GM12873 (cell line): ENCODE results near the gene LHCGR.

Source experiments
- CTCF ChIP-seq: IDR thresholded peaks from 2 replicates; pipeline ENCODE4 v1.5.1; 2012; ENCODE audit warnings: low read depth, mild to moderate bottlenecking, moderate library complexity, low read length, control low read depth; ENCODE audit not compliant: insufficient read depth; ENCODE audit errors: missing control alignments

Gene LHCGR

GRCh38 chr2:48755473-48755872 is at the start of gene LHCGR:
TSS of gene LHCGR (minus strand) at chr2:48755724. CDS start at chr2:48755671, 53 bp downstream.
- no peak for TF ChIP-seq CTCF

- no peak for TF ChIP-seq CTCF
Measured at GRCh38 chr2:48799601-48800000, 44.1 kb upstream of the LHCGR start.

GRCh38 chr2:48795065-48795464 is 39.5 kb upstream of the LHCGR start:
- no peak for TF ChIP-seq CTCF

GRCh38 chr2:48793671-48794070 is 38.1 kb upstream of the LHCGR start:
- TF ChIP-seq CTCF = no peak

- TF ChIP-seq CTCF = no peak
Measured at GRCh38 chr2:48792030-48792429, 36.5 kb upstream of the LHCGR start.

GRCh38 chr2:48790407-48791170 is 35.1 kb upstream of the LHCGR start:
- TF ChIP-seq CTCF = no peak

GRCh38 chr2:48787580-48787979 is 32.1 kb upstream of the LHCGR start:
- no peak for TF ChIP-seq CTCF
